Measurements from ENCODE around the gene FAM136A.
"Not testable (repeated sequence)": the region's sequence is repeated elsewhere in the genome, so short reads cannot be mapped to it uniquely, and the experiment has no call there.

The FAM136A gene

DNA sequence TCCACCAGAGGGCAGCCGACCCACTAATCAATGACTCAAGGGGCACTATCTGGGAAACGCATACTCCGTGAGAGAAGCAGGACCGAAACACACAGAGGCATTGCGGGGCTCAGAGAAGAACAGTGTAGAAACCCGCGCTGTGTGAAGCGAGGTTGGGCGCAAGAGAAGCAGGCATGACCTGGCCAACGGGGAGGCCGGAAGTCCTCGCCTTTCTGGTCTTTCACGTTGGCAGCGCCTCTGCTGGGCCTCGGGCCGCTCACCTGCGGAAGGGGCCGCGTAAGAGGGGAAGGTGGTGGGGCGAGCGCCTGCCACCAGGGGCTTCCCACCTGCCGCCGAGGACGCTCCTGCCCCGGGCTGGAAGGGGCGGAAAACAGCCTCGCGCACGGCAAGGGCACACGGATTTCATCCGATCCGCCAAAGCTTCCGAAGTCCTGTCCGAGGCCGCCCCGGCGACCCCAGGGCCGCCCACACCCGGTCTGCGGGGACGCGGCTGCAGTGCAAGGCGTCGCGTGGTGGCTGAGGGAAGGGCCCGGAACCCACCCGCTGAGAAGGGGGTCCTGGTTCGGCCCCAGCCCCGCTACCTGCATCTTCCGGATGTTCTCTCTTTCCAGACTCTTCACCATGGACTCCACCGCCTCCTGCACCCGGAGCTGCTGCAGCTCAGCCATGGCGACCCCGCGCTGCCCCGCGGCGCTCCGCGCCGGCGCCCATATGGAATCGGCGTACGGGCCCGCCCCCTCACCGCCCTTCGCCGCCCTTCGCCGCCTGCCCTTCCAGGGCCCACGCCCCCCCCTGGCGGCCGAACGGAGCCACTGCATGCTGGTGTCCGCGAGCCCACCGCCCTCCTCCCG, at the start of gene FAM136A:
Gene FAM136A, minus strand, starts transcription at position 724 of the 851 bp plus-strand sequence. Its CDS starts 56 bp downstream, at position 668.
- peak; percentile 57 for DNase-seq

DNA sequence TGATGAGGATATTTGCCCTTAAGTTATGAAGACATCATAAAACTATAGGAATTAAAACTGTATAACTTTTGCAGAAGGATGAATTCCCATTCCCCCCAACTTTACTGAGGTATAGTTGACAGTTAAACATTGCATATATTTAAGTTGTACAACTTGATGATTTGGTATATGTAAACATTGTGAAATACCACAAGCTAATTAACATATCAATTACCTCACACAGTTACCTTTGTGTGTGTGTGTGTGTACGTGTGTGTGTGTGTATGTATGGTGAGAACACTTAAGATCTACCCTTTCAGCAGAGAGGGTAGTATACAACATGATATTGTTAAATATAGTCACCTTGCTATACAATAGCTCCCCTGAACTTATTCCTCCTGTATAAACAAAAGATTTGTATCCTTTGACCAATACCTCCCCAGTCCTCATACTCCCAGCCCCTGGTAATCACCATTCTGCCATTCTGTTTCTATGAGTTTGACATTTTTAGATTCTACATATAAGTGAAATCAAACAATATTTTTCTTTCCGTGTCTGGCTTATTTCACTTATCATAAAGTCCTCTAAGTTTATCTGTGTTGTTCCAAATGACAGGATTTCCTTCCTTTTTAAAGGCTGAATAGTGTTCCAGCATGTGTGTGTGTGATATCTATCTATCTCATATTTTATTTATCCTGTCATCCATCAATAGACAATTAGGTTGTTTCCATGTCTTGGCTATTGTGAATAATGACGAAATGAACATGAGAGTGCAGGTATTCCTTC, 48.2 kb upstream of the FAM136A start:
- DNase-seq: no peak

GRCh38 chr2:70347831-70348230, 46.0 kb upstream of the FAM136A start:
- no peak for DNase-seq

DNA sequence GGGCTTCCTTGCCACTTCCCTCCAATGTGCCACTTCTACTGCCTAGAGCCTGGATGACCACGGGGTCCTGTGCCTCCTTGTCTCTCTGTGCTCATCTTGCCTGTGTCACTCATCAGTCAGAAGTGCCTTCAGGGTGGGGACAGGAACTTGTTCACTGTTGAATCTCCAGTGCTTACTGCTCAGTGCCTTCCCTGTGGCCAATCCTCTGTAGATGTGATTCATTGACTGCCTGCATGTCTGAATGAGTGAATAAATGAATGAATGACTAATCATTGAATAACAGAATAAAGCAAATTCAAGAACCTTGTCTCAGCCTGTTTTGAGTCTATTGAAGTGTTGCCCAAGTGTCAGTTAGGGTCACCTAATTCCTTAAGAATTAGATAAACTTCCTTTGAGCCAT, 42.3 kb upstream of the FAM136A start:
- no peak for DNase-seq

- no peak for DNase-seq
Observed at GRCh38 chr2:70341477-70341765, 39.6 kb upstream of the FAM136A start.

- DNase-seq: peak; percentile 33
Observed at GRCh38 chr2:70340761-70341476, 39.1 kb upstream of the FAM136A start.

GRCh38 chr2:70340075-70340474, 38.2 kb upstream of the FAM136A start:
- no peak for DNase-seq

DNA sequence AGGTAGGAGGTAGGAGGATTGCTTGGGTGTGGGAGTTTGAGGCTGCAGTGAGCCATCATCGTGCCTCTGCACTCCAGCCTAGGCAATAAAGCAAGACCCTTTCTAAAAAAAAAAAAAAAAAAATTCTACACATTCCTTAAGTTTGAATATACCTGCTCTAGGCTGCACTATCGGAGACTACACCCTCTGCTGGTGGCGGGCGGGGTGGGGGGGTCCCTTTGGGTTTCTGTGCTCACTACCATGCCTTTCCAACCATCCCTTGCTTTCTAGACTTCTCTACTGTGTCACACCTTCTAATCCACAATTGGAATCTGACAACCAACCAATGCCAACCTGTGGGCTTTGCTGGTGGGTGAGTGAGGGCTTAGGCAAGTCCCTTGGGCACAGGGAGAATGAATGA, 34.7 kb upstream of the FAM136A start:
- no peak for DNase-seq

DNA sequence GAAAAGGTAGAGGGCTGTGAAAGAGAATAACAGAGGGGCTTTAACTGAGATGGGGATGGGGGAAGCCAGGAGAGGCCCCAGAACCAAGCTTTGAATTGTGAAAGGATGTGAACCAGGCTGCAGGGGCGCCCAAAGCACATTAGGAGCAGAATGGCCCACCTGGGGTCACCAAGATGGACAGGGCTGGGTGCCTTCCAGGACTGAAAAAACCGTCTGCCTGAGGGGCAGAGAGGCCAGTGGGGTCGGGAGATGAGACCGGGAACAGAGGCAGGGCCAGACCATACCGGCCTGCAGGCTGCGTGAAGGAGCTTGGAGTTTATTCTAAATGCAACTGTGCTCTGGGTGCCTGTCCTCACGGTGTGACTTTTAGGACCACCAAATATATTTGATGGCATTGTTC, 29.1 kb upstream of the FAM136A start:
- no peak for DNase-seq

GRCh38 chr2:70330476-70330875, 28.6 kb upstream of the FAM136A start:
- no peak for DNase-seq

DNA sequence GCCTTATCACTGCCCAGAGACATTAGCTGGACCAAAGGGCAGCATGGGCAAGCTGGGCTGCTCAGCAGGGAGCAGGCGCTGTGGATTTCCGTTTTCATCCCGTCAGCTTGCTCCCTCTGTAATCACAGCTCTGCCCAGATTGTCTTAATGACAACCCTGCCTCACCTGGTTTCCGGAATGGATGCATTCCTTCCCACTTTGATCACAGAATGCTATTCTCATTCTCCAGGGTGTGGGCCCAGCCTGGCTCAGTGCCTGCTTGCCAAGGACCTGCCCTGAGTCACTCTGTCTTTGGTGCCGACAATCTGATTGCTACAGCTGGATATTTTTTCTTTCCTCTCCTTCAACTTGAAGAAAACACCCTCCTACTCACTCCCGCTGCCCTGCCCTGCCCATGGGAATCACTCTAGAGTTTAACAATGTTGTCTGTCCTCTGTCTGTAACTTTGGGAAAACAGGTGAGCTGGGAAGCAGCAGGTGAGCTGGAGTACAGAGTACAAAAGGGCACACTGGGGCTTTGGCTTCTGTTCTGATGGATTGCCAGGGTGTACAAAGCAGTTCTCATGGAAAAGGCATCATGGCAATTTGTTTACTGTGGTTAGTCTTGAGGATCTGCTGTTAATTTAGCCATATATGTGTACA, 27.2 kb upstream of the FAM136A start:
- no peak for DNase-seq

- DNase-seq: no peak
Observed at GRCh38 chr2:70325875-70326274, 24.0 kb upstream of the FAM136A start.

GRCh38 chr2:70322518-70322917, 20.7 kb upstream of the FAM136A start:
- DNase-seq: no peak

DNA sequence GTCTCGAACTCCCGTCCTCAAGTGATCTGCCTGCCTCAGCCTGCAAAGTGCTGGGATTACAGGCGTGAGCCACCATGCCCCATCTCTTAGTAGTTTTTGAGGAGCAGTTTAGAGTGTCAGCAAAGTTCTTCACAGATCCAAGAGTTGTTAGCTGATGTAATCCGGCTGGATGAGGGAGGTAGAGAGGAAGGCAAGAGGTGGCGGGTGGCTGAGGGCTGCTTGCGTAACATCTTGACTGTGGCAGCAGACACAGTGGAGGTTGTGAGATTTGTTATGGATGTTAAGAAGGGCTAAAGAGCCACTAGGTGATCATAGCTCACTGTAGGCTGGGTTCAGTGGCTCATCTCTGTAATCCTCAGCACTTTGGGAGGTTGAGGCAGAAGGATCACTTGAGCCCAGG, 19.5 kb upstream of the FAM136A start:
- no peak for DNase-seq

GRCh38 chr2:70314640-70315039, 12.8 kb upstream of the FAM136A start:
- DNase-seq: no peak

DNA sequence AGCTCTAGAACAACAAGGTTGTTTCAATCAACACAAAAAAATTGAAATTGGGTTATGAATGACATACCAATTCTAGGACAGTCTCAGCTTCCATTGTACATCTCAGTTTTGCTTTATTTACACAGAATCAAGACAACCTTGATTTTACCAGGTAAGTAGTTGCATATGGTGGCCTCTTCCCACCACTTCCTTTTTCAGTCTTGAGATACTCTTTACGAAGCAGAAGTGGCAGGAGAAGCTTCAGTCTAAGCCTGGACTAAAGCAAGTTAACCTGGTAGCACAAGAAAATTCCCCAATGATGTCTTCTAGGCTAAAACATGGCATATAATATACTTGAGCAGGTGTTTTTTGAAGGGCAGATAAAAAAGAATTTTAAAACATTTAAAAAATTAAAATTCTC, 10.7 kb upstream of the FAM136A start:
- DNase-seq: no peak

DNA sequence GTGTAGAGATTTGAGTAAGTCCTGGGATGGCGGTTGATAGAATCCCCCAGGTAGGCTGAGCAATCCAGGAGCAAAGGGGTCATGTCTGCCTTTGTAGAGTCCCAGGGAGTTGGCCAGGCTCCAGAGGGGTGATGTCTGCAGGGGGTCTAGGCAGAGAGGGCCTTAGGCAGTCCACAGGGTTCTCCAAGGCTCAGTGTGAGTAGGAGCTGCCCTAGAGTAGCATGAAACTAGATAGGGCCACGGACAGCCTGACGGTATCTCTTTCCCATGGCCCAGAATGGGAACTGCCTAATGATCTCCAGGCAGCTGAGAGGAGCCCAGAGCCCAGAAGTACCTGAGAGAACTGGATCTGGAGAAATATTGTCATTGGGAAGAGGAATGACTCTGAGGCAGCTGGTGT, 9.0 kb upstream of the FAM136A start:
- no peak for DNase-seq

- no peak for DNase-seq
Observed at GRCh38 chr2:70305531-70305930, 3.7 kb upstream of the FAM136A start.

DNA sequence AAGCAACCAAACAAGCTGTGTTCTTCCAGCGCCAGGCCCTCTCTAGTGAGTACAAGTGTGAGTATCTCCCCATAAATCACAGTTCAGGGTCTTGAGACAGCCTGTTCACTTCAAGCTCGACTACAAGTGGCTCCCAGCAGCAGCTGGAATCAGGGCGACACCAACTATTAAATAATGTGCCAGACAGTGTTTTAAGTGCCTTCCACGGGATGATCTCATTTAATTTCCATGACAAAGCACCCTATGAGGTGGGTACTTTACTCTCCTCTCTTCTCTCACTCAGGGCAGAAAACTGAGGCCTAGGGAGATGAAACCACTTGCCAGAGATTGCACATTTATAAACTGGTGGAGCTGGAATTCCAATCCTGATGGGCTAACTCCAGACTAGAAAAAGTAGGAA, 2.6 kb upstream of the FAM136A start:
- no peak for DNase-seq

DNA sequence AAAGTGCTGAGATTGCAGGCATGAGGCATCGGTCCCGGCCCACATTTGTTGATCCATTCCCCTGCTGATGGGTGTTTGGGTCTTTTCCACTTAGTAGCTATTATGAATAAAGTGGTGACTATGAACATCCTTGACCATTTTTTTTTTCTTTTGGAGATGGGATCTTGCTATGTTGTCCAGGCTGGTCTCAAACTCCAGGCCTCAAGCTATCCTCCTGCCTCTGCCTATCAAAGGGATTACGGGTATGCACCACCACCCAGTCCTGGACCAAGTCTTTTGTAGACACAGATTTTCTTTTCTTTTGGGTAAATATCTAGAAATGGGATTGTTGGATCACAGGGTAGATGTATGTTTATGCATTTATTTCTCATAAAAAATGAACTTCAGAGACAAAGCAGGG, 1.3 kb upstream of the FAM136A start:
- DNase-seq: no peak

DNA sequence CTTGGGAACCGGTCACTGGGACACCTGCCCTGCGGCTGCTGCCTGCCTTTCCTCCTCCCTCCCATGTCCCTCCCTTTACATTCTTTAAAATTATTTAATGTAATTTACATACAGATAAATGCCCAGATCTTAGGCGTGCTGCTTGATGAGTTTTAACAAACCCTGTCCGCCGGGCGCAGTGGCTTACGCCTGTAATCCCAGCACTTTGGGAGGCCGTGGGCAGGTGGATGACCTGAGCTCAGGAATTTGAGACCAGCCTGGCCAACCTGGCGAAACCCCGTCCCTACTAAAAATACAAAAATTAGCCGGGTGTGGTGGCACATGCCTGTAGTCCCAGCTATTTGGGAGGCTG, 304 bp upstream of the FAM136A start:
- not testable (repeated sequence) for DNase-seq

GRCh38 chr2:70300771-70301343, 1.0 kb downstream of the FAM136A start:
- DNase-seq: no peak

DNA sequence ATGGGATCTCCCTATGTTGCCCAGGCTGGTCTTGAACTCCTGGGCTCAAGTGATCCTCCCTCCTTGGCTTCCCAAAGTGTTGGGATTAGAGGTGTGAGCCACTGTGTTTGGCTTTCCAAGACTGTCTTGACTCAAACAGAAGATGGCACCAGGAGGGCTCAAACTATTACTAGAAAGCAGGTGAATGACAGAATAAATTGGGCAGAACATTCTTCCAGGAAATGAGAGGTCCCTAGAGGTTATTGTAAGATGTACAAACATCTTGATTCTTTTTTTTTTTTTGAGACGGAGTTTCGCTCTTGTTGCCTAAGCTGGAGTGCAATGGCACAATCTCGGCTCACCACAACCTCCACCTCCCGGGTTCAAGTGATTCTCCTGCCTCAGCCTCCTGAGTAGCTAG, 4.0 kb downstream of the FAM136A start:
- DNase-seq: not testable (repeated sequence)
